GM21825 (cell line): ENCODE results near the gene CWC25.
A peak's percentile ranks its signal among the peaks of the same experiment; 100 is the strongest.
"Not testable (repeated sequence)": the region's sequence is repeated elsewhere in the genome, so short reads cannot be mapped to it uniquely, and the experiment has no call there.

Experiments
- ATAC-seq: cut with Tn5 transposase; IDR thresholded peaks from one replicate; pipeline ENCODE4 v1.9.1; 2021; ENCODE audit warnings: mild to moderate bottlenecking, moderate library complexity; ENCODE audit not compliant: unreplicated experiment

CWC25 gene

GRCh38 chr17:38824899-38825761 lies at the start of gene CWC25:
CWC25 (minus strand) TSS chr17:38825321; CDS start chr17:38825183, 138 bp downstream.
- peak; percentile 77 for ATAC-seq

- no peak for ATAC-seq
Observed at GRCh38 chr17:38873640-38874380, 48.7 kb upstream of the CWC25 start.

- ATAC-seq = no peak
Observed at GRCh38 chr17:38872671-38873385, 47.7 kb upstream of the CWC25 start.

- no peak for ATAC-seq
Observed at GRCh38 chr17:38872027-38872511, 46.9 kb upstream of the CWC25 start.

- ATAC-seq = no peak
Observed at GRCh38 chr17:38871247-38872015, 46.3 kb upstream of the CWC25 start.

- peak; percentile 19 for ATAC-seq
Observed at GRCh38 chr17:38870259-38871165, 45.4 kb upstream of the CWC25 start.

GRCh38 chr17:38869526-38870258 lies 44.6 kb upstream of the CWC25 start, which contains the start of gene LASP1:
LASP1 (plus strand) TSS chr17:38870058; CDS start chr17:38870190, 132 bp downstream.
- peak; percentile 38 for ATAC-seq

- peak; percentile 25 for ATAC-seq
Observed at GRCh38 chr17:38868817-38869525, 43.9 kb upstream of the CWC25 start.

GRCh38 chr17:38867968-38868816 lies 43.1 kb upstream of the CWC25 start:
- ATAC-seq = no peak

GRCh38 chr17:38867179-38867967 lies 42.3 kb upstream of the CWC25 start:
- ATAC-seq = no peak

- ATAC-seq = no peak
Observed at GRCh38 chr17:38864636-38865398, 39.7 kb upstream of the CWC25 start.

- ATAC-seq = no peak
Observed at GRCh38 chr17:38861399-38861843, 36.3 kb upstream of the CWC25 start.

GRCh38 chr17:38857271-38857670 lies 32.1 kb upstream of the CWC25 start:
- no peak for ATAC-seq

GRCh38 chr17:38855101-38855714 lies 30.1 kb upstream of the CWC25 start:
- ATAC-seq = not testable (repeated sequence)
